PFSK-1 (cell line): ENCODE results near the gene TIMP3.

Experiments used
- FOXP2 ChIP-seq: optimal IDR thresholded peaks from 2 replicates; pipeline ENCODE3; 2011; ENCODE audit warnings: borderline replicate concordance, control low read depth, inconsistent platforms; ENCODE audit not compliant: insufficient read depth; ENCODE audit errors: extremely low read length, extremely low read depth
- POLR2AphosphoS5 ChIP-seq: IDR thresholded peaks from 2 replicates; pipeline ENCODE4 v1.6.1; 2012; ENCODE audit warnings: low read depth, mild to moderate bottlenecking, control low read depth, low read length, moderate library complexity
- SIN3A ChIP-seq: IDR thresholded peaks from 2 replicates; pipeline ENCODE4 v1.6.1; 2012; ENCODE audit warnings: mild to moderate bottlenecking, low read length, moderate library complexity, borderline replicate concordance; ENCODE audit not compliant: insufficient read depth
- TAF1 ChIP-seq: IDR thresholded peaks from 2 replicates; pipeline ENCODE4 v1.6.1; 2012; ENCODE audit warnings: low read length, control low read depth, borderline replicate concordance; ENCODE audit not compliant: insufficient read depth
- TF ChIP-seq, protein P1 (sequence below), 2 experiments: IDR thresholded peaks; 2 replicates each; pipeline versions ENCODE4 v1.6.1 to v1.8.0; 2011 to 2012; ENCODE audit warnings: low read depth in 2 of 2, low read length in 2 of 2, control low read depth in 1 of 2, inconsistent platforms in 1 of 2, mild to moderate bottlenecking in 1 of 2, moderate library complexity in 1 of 2; ENCODE audit not compliant: insufficient read depth in 1 of 2

DNA sequence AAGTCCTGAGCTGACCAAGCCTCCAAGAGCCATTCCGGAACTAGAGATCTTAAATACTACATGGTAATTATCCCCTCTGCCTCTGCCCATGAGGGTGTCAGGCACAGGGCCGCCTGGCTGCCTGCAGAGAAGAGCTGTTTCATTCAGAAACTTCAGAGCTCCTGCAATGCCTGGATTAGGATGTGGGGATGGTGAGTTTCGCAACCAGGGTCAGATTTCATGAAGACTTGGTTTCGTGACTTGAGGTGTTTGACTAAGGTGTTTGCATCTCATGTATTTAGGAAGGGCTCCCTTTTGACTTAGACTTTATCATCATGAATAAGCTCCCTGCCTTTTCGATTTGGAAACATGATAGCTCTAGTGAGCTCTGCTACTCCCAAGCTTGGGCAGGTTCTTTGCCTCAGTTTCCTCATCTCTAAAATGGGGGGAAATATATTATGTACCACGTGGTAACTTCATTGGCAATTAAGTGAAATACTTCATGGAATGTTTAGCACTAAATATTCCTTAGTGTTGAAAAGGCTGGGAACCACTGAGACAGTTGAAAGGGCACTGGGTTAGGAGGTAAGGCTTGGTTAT, 9.1 kb downstream of the TIMP3 start:
- no peak for TF ChIP-seq POLR2AphosphoS5
- no peak for TF ChIP-seq TAF1
- no peak for TF ChIP-seq SIN3A
- TF ChIP-seq, protein P1, sequence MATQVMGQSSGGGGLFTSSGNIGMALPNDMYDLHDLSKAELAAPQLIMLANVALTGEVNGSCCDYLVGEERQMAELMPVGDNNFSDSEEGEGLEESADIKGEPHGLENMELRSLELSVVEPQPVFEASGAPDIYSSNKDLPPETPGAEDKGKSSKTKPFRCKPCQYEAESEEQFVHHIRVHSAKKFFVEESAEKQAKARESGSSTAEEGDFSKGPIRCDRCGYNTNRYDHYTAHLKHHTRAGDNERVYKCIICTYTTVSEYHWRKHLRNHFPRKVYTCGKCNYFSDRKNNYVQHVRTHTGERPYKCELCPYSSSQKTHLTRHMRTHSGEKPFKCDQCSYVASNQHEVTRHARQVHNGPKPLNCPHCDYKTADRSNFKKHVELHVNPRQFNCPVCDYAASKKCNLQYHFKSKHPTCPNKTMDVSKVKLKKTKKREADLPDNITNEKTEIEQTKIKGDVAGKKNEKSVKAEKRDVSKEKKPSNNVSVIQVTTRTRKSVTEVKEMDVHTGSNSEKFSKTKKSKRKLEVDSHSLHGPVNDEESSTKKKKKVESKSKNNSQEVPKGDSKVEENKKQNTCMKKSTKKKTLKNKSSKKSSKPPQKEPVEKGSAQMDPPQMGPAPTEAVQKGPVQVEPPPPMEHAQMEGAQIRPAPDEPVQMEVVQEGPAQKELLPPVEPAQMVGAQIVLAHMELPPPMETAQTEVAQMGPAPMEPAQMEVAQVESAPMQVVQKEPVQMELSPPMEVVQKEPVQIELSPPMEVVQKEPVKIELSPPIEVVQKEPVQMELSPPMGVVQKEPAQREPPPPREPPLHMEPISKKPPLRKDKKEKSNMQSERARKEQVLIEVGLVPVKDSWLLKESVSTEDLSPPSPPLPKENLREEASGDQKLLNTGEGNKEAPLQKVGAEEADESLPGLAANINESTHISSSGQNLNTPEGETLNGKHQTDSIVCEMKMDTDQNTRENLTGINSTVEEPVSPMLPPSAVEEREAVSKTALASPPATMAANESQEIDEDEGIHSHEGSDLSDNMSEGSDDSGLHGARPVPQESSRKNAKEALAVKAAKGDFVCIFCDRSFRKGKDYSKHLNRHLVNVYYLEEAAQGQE (IDR thresholded peaks at IDR 0.05; ENCODE audit: insufficient read depth in 1 of 2, low read depth in 2 of 2, low read length in 2 of 2): no peak
- TF ChIP-seq FOXP2: no peak
